Pulmonary artery endothelial cell (primary cell): ENCODE data around the gene CSAD. TPM values are rescaled to one million over a fixed set of nuclear protein-coding genes. Genes with fewer than 3 reads are reported as not detected.
"Not testable (repeated sequence)": the region's sequence is repeated elsewhere in the genome, so short reads cannot be mapped to it uniquely, and the experiment has no call there.

Source experiments
- DNase-seq: peaks from one replicate; pipeline ENCODE4 v3.0.0-alpha.2; 2011; ENCODE audit warnings: low read depth, low spot score
- total RNA-seq: library from RNA; depleted of rRNA; stranded (reverse); fragments of >200 nt; gene quantifications from 2 replicates; pipeline ENCODE4 v1.2.3, GENCODE V29; 2014

CSAD gene
- total RNA-seq, 1 donor from 2014 or later = 4.2 TPM

- DNase-seq = no peak
Observed at GRCh38 chr12:53147653-53148052, 33.1 kb downstream of the CSAD start.

- no peak for DNase-seq
Observed at GRCh38 chr12:53147181-53147580, 33.5 kb downstream of the CSAD start.

DNA sequence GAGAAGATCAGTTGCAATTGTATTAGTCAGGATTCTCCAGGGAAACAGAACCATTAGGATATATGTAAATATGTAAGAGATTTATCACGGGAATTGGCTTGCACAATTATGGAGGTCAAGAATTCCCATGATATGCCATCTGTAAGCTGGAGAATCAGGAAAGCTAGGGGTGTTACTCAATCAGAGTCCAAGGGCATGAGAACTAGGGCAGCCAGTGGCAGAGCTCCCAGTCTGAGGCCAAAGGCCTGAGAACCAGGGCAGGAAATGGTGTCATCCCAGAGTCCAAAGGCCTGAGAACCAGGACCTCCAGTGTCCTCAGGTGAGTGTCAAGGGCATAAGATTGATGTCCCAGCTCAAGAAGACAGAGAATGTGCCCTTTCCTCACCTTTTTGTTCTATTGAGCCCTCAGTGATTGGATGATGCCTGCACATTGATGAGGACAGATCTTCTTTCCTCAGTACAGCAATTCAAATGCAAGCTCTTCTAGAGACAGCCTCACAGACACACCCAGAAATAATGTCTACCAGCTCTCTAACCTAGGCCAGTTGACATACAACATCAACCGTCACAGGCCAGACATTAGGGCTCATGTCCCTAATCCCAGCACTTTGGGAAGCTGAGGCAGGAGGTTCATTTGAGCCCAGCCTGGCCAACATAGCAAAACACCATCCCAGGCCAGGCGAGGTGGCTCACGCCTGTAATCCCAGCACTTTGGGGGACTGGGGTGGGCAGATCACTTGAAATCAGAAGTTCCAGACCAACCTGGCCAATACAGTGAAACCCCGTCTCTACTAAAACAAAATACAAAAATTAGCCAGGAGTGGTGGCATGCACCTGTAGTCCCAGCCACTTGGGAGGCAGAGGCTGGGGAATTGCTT is 35.1 kb downstream of the CSAD start:
- DNase-seq = no peak

DNA sequence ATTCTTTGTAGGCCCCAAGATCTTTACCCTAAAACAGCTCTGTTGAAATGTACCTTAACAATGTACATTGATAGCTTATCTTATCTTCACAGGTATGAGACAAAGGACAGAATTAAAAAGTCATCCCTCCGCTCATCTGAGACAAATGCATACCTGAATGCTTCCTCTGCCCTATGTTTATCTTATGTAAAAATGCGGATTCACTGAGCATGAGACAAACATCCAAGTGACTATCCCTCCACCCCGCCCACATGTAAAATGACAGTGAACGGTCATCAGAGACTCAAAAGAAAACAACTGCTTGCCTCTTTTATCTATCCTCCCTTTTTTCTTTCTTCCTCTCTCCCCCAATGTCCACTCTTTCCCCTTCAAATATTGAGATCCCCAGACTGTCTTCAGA is 37.4 kb downstream of the CSAD start:
- no peak for DNase-seq

GRCh38 chr12:53133722-53134121 is 47.0 kb downstream of the CSAD start:
- no peak for DNase-seq

GRCh38 chr12:53131844-53132243 is 48.9 kb downstream of the CSAD start:
- DNase-seq = no peak

GRCh38 chr12:53128780-53129569 is 51.8 kb downstream of the CSAD start:
- DNase-seq = no peak

- no peak for DNase-seq
Observed at GRCh38 chr12:53127169-53127568, 53.6 kb downstream of the CSAD start.

- DNase-seq = no peak
Observed at GRCh38 chr12:53124352-53124723, 56.4 kb downstream of the CSAD start.

DNA sequence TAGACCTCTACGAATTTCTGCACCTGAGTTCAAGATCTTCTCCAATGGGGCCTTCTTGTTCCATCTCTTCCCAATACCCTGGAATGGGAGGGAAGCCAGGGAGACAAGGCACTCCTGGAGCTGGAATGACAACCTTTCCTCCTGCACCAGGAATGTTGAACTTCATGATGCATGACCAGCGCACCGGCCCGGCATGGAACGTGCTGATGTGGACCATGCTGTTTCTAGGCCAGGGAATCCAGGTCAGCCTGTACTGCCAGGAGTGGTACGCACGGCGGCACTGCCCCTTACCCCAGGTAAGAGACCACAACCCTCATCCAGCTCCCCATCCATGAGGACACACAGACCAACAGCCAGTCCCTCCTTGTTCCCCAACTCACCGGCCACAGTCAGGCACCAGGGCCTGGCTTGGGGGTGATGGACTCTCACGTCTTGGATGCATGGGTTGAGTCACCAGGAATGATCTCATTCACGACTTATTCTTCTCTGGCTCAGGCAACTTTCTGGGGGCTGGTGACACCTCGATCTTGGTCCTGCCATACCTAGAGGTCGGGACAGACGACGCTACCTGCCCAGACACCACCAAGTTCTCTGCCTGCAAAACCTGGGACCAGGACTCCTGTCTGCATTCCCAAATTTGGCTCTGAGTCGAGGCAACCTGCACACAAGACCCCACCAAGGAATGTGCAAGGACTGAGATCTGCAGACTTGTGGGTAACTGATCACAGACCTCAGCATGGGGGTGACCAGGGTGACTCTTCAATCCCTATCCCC is 57.0 kb downstream of the CSAD start:
- no peak for DNase-seq

- no peak for DNase-seq
Observed at GRCh38 chr12:53122961-53123468, 57.7 kb downstream of the CSAD start.

- DNase-seq = no peak
Observed at GRCh38 chr12:53120685-53121525, 59.8 kb downstream of the CSAD start.

DNA sequence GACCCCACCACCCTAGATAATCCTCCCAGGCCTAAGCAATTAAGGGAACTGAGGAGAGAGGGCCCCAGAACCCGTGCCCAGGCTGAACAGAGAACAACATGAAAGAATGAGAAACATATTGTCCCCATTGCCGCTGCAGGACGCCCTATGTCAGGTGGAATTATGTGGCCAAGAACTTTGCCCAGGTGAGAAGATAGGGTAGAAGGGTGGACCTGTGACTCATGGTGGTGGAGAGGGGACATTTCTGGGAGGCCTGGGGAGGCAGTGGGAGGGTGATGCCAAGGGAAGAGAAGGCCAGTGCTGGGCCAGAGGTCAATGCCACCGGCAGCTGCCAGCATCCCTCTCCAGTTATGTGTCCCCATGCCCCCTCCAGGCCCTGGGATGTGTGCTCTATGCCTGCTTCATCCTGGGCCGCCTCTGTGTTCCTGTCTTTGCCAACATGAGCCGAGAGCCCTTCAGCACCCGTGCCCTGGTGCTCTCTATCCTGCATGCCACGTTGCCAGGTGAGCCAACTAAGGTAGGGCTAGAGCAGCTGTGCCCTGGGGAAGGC is 61.9 kb downstream of the CSAD start:
- no peak for DNase-seq

DNA sequence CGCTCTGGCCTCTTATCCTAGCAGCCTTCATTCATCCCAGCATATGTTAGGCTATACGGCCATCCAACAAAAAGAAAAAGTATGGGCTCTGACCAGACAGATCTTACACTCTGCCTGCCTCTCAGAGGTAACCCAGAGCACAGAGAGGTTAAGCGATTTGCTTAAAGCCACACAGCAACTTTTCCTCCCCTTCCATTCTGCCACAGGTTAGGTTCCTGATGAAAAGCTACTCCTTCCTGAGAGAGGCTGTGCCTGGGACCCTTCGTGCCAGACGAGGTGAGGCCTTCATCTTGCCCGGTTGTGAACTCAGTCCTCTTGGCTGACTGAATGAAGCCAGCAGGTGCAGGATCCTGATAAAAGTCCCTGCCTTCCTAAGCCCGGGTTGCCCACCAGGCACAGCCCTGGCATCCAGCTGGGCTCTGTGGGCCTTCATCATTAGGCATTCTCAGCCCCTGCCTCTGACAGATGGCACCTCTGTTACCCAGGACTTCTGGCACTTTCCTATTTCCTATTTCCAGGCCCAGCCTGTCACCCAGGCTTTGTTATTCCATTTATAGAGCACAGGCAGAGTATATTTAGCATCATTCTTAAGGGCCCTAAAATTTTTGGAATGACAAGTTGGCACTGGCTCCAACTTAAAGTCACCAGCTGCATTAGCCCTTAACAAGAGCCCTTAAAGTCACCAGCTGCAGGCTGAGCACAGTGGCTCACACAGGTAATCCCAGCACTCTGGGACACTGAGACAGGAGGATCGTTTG is 64.7 kb downstream of the CSAD start:
- DNase-seq = no peak

- DNase-seq = no peak
Observed at GRCh38 chr12:53115112-53115890, 65.4 kb downstream of the CSAD start.

GRCh38 chr12:53113951-53114350 is 66.8 kb downstream of the CSAD start:
- DNase-seq = no peak

DNA sequence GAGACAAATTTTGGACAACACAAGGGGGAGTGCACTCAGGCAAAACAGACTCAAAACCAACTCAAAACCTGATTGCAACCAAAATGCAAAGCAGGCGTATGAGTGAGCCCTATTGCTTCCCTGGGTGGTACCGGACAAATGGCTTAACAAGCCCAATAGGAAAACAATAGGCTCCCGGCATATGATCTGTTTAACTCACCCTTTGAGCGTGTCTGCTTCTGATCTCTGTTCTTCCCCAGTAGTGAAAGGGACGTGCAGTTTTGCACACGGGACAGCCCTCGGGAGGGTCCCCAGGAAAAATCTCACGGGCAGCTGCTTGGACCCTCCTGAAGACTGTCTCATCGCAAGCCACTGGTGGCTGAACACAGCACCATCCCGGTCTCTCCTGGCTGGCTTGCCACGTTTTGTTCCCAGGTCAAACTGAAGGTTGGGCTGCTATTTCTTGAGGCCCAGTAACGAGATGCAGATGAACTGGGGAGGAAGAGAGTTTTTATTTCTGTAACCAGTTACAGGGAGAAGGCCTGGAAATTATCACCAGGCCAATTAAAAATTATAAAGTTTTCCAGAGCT is 67.5 kb downstream of the CSAD start:
- no peak for DNase-seq

DNA sequence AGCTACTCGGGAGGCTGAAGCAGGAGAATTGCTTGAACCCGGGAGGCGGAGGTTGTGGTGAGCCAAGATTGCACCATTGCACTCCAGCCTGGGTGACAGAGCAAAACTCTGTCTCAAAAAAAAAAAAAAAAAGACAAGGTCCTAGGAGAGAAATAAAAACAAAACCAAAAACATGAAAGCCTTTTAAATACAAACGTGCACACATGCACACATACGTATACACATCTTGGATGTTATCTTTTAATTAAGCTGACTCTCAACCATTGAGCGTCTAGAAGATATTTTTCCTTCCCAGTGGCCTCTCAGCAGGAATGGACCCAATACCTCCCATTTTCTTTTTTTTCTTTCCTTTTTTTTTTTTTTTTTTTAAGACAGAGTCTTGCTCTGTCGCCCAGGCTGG is 68.3 kb downstream of the CSAD start:
- not testable (repeated sequence) for DNase-seq
